Neural cell (in vitro differentiated cells): ENCODE measurements around the gene GCNT4.

Experiments
- CTCF ChIP-seq: fragments of 450-650 bp; IDR thresholded peaks from 2 replicates; pipeline ENCODE4 v1.5.1; 2014; ENCODE audit warnings: antibody characterized with exemption, mild to moderate bottlenecking, moderate library complexity; ENCODE audit not compliant: poor library complexity, severe bottlenecking
- EP300 ChIP-seq: fragments of 450-650 bp; conservative IDR thresholded peaks from 2 replicates; pipeline ENCODE4 v1.6.1; 2014; ENCODE audit warnings: antibody characterized with exemption, mild to moderate bottlenecking, moderate library complexity; ENCODE audit not compliant: poor library complexity, severe bottlenecking
- EZH2 ChIP-seq: fragments of 200-600, 300-800 bp; shearing (Covaris generic), sonication (generic); IDR thresholded peaks from 2 replicates; pipeline ENCODE4 v1.6.1; 2014; ENCODE audit warnings: antibody characterized with exemption, low read length, borderline replicate concordance, mild to moderate bottlenecking; ENCODE audit not compliant: insufficient read depth, poor library complexity, severe bottlenecking
- POLR2AphosphoS5 ChIP-seq: IDR thresholded peaks from 2 replicates; pipeline ENCODE4 v1.6.1; 2012
- RAD21 ChIP-seq: fragments of 450-650 bp; conservative IDR thresholded peaks from 2 replicates; pipeline ENCODE4 v1.6.1; 2014; ENCODE audit warnings: antibody characterized with exemption, mild to moderate bottlenecking, moderate library complexity
- REST ChIP-seq: IDR thresholded peaks from 2 replicates; pipeline ENCODE4 v1.6.1; 2012; ENCODE audit warnings: borderline replicate concordance
- SMC3 ChIP-seq: fragments of 450-650 bp; conservative IDR thresholded peaks from 2 replicates; pipeline ENCODE4 v1.6.1; 2014; ENCODE audit warnings: antibody characterized with exemption, mild to moderate bottlenecking, moderate library complexity; ENCODE audit not compliant: poor library complexity
- TAF1 ChIP-seq: IDR thresholded peaks from 2 replicates; pipeline ENCODE4 v1.6.1; 2012; ENCODE audit warnings: low read depth

GRCh38 chr5:75057561-75057960 lies 5.2 kb upstream of the GCNT4 start:
- TF ChIP-seq CTCF: no peak
- no peak for TF ChIP-seq REST
- TF ChIP-seq RAD21: no peak
- no peak for TF ChIP-seq POLR2AphosphoS5
- no peak for TF ChIP-seq EZH2
- TF ChIP-seq EP300: no peak
- no peak for TF ChIP-seq SMC3
- TF ChIP-seq TAF1: no peak
